Measurements from ENCODE around the gene TTLL9.
"Not testable (repeated sequence)": the region's sequence is repeated elsewhere in the genome, so short reads cannot be mapped to it uniquely, and the experiment has no call there.

The TTLL9 gene

GRCh38 chr20:31921480-31921879, 51.0 kb downstream of the TTLL9 start:
- DNase-seq: not testable (repeated sequence)

- DNase-seq: no peak
These were observed 51.7 kb downstream of the TTLL9 start for GRCh38 chr20:31922181-31922580.

- DNase-seq: no peak
These were observed 52.2 kb downstream of the TTLL9 start for GRCh38 chr20:31922588-31922987.

GRCh38 chr20:31923388-31924331, 53.2 kb downstream of the TTLL9 start:
- DNase-seq: no peak

GRCh38 chr20:31924561-31924960, 54.1 kb downstream of the TTLL9 start:
- no peak for DNase-seq

- DNase-seq: no peak
These were observed 55.2 kb downstream of the TTLL9 start for GRCh38 chr20:31925631-31926030.

GRCh38 chr20:31926493-31926892, 56.1 kb downstream of the TTLL9 start:
- DNase-seq: no peak

GRCh38 chr20:31927627-31928159, 57.3 kb downstream of the TTLL9 start:
- no peak for DNase-seq

GRCh38 chr20:31929631-31930030, 59.2 kb downstream of the TTLL9 start:
- not testable (repeated sequence) for DNase-seq

- DNase-seq: no peak
These were observed 60.3 kb downstream of the TTLL9 start for GRCh38 chr20:31930779-31931178.

- no peak for DNase-seq
These were observed 63.3 kb downstream of the TTLL9 start for GRCh38 chr20:31933698-31934097.

GRCh38 chr20:31934491-31934890, 64.1 kb downstream of the TTLL9 start:
- DNase-seq: no peak

GRCh38 chr20:31934968-31935764, 64.7 kb downstream of the TTLL9 start:
- DNase-seq: no peak

GRCh38 chr20:31936420-31936819, 66.0 kb downstream of the TTLL9 start:
- no peak for DNase-seq

- no peak for DNase-seq
These were observed 67.4 kb downstream of the TTLL9 start for GRCh38 chr20:31937820-31938219.

- DNase-seq: no peak
These were observed 69.2 kb downstream of the TTLL9 start for GRCh38 chr20:31939661-31940060.

GRCh38 chr20:31943052-31943471, 72.6 kb downstream of the TTLL9 start:
- no peak for DNase-seq

GRCh38 chr20:31945319-31945718, 74.9 kb downstream of the TTLL9 start:
- DNase-seq: no peak

- no peak for DNase-seq
These were observed 75.4 kb downstream of the TTLL9 start for GRCh38 chr20:31945785-31946184.

GRCh38 chr20:31948008-31948407, 77.6 kb downstream of the TTLL9 start:
- no peak for DNase-seq

- DNase-seq: no peak
These were observed 79.6 kb downstream of the TTLL9 start for GRCh38 chr20:31949877-31950646.

GRCh38 chr20:31951203-31951529, 80.7 kb downstream of the TTLL9 start:
- no peak for DNase-seq

Measured in NCI-H526 treated with DMSO at 0.1 percent for 48 hours (cell line).